GM21515 (cell line): ENCODE measurements around the gene SUPT6H.

Experiments
- ATAC-seq: cut with Tn5 transposase; IDR thresholded peaks from one replicate; pipeline ENCODE4 v1.9.1; 2021; ENCODE audit not compliant: unreplicated experiment

Gene SUPT6H

DNA sequence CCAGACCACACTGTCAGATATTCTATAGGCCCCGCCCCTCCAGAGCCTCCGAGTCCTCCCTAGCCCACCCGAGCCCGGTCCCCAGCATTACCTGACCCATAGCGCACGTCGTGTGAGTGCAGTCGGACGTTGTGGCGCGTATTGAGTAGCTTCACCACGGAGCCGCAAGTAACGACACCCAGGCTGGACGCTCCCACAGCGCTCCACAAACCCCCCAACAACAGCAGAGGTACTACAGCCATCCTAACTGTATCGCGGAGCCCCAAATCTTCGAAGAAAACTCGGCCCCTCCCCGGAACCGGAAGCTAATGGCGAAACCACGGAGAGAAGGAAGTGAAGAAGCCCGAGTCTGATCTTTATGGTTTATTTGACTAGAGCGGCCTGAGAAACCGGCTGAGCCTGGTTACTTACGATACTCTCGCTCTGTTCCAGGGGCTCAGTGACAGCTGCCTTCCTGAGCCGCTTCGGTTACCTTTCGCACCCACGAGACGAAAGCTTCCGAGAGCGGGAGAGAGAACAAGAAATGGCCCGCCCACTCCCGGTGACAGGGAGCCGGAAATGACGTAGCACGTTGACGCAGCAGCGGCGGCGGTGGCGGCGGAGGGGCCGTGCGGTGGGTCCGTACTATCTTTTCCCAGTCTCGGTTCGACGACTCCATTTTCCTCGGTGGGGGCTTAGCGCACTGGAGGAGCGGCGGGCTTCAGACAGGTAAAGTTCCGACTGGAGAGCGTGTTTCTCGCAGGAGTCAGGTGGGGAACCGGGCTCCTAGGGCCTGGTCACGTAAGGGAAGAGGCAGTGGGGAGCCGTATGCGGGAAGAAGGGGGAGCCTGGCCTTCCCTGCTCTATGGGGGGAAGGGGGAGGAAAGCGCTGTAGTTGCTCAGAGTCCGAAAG, at the start of gene SUPT6H, which contains the start of gene SDF2:
Gene SUPT6H, plus strand, starts transcription at position 571 of the 892 bp plus-strand sequence. CDS start 11,197 bp downstream, outside the sequence.
Gene SDF2, minus strand, starts transcription at position 272 of the 892 bp plus-strand sequence. Its CDS starts 30 bp downstream, at position 242.
- ATAC-seq = peak; percentile 75

DNA sequence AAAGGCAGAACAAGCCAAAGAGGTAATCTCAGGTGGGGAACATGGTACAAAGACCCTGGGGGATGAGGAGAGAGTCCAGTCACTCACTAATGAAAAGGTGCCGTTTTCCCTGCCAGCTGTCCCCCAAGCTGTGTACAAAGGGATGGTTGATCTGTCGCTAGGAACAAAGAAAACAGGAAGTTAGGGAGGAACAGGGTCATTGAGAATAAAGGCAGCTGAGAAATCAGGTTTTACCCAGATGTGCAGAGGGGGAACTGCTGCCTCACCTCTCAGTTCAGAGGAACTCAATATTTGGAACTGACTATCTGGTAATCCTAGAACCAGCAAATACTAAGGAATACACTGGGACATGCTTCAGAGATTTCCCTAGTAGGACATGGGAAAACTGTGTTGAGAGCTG, 49.5 kb upstream of the SUPT6H start:
- ATAC-seq = no peak

DNA sequence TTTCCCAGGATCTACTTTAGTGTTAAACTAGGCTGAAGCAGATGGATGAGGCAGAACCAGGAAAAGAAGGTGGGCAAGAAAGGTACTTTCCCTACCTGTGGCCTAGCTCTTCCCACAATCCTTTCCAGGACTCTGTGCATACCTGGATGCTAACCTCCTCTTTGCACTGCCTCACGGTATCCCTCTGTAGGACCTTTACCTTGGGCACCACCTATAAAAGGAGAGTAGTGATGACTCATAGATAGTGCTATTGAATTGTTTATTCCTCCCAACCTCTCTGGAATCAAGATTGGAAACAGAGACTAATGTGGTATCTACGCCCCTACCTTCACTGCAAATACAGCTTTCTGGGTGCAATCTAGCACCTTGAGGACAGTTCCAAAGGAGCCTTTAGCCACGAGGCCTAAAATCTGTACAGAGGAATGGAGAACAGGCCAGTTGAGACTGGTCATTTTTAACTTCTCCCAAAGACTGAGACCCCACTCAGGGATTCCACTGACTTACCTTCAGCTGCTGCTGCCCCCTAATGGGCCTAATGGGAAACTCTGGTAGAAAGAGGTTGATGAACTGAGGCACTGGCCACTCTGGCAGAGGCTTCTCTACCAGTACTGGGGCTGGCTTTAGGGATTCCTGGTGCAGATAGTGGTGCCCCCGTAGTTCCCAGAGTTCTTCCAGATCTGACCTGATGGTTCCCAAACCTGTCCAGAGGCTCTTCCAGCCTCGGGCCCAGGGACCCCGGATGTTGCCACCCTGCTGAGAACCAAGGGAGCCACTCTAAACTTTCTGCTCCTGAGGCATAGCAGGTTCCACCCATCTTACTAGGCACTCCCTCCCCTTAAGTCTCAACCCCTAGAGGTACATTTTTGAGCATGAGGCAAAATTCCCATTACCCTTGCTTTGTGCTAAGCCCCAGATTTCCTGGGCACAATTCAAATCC, 48.8 kb upstream of the SUPT6H start:
- ATAC-seq = no peak

DNA sequence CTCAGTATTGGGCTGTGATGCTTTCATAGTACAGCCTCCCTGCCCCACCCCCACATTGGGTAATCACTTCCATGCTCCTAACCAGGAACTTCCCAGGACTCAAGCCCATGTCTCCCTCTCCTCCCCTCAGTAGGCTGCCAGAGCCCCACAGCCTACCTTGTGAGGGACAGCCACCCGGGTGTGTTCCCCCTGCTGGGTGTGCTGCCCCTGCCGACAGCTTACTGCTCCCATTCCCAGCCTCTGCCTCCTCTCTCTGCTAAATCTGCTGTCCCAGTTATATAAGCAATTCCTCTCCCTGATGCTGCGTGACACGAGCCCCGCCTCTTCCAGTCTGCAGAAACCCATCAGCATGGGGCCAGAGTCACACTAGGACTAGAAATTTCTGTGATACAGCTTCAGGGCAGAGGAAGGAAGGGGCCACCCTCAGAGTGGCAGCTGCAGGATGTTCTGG, 48.0 kb upstream of the SUPT6H start, which contains the start of gene RSKR:
Gene RSKR, minus strand, starts transcription at position 255 of the 451 bp plus-strand sequence. Its CDS starts 24 bp downstream, at position 231.
- no peak for ATAC-seq

DNA sequence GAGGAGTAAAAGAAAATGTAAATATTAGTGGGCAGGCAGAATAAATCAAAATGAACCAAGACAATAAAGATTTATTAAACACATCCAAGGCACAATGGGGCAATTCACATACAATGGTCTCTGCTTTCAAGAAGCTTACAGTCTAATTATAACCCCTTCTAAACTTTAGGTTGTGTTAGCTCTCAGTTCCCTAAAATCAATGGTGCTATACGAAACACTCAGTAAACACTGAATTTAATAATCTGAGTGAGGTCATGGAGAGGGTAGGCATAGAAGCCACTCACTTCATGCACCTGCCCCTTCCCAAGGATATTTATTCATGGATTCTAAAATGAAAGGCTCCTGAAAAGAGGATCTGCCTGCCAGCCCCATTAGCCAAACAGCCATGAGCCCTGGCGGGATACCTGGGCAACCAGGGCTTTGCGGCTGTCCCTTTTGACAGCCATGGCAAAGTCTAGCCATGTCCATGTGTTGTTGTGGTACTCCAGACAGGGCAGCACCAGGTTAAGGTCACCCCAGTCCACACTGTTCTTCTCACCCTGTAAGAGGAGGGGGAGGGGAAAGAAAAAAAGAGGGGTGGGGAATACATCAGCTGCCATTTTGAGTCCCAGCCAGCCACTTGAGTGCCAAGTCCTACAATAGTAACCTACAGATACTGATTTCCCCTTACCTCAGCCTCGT, 46.6 kb upstream of the SUPT6H start:
- ATAC-seq = no peak

DNA sequence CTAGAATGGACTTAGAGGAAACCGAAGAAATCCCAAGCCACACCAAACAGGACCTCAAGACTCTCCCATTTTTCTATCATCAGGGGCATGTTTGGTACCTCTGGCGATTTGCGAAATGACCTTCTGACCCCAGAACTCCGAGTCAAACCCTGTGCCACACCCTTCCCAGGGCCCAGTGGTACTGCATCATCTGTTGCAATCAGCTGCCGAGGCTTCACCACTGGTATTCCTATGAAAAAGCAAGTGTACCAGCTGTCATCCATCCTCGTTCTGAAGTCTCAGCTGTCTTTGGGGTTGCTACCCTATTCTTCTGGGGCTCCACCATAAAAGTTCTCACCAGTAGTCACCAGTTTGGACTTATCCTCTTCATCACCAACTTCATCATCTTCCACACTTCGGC, 45.7 kb upstream of the SUPT6H start:
- no peak for ATAC-seq

DNA sequence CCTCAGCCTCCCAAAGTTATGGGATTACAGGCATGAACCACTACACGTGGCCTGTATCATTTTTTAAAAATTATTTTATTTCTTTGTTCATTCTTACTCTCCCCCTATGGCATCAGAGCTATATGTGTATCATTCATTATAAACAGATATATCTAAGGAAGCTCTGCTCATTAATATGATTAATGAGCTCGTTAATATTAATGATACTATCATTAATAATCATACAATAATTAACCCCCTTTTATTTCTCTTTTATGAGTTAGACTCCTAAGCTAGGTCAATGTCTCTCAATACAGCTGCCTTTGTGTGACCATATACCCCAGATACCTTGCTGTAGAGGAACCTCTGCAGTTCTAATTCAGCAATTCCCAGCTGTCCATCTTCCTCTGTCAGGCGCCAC, 43.5 kb upstream of the SUPT6H start:
- ATAC-seq = no peak

DNA sequence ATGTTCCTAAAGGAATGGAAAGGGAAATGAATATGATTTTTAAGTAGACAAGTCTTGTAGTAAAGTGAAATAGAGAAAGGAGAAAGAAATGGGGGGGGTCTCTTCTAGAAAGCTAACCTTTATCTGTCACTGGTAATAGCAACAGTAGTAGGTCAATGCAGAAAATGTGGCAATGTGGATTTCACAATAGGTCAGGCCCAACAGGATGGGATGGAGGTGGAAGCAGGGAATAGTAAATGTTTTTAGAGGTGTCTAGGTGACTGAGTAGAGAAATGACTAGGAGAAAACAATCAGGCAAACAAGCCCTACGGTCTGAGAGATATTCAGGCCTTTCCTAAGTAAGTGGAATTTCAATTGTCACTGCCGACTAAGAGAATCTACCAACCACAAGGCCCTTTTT, 42.0 kb upstream of the SUPT6H start:
- ATAC-seq = no peak

DNA sequence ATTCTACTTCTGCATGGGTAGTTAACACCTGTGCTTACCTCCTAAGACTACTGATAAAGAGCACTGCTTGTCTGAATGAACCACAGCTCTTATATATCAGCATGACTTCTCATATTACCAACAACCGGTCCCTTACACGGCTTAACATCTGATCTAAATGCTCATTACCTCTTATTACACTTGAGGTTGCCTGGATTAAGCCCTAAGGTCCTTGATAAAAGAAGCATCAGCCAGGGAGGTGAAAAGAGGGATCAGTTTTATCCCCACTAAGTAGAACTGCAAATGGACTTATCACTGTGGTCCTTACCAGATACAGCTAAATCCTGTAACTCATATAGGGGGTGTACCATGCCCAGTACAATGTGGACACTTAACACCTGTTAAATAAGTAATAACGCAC, 39.8 kb upstream of the SUPT6H start:
- no peak for ATAC-seq

DNA sequence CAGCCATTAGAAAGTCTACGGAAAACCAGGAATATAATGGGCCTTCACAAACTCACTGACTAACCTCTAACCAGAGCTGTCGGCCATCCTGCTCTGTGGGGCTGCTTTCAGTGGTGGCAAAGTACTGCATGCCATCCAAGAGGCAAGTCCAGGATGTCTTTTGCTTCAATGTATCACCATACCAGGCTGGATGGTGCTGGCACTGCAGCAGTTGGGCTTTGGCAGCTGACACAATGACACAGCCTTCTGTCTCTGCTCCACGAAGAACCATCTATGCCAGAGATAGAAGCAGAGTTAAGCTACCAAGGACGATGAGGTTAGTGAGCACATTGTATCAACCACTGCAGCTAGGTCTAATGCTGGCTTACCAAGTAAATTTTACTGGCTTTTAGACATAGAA, 38.3 kb upstream of the SUPT6H start:
- ATAC-seq = no peak

- ATAC-seq = no peak
Measured at GRCh38 chr17:28624148-28624547, 37.9 kb upstream of the SUPT6H start.

DNA sequence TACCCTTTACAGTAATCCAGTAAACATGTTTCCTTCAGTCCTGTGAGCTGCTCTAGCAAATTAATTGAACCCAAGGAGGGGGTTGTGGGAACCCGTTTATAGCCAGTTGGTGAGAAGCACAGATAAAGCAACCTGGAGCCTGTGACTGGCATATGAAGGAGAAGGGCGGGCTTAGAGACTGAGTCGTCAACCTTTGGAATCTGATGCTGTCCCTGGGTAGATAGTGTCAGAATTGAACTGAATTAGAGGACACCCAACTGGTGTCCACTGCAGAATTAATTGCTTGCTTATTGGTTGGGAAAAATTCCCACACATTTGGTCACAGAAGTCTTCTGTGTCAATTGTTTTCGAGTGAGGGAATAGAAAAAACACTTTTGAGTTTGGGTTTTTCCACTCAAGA, 35.2 kb upstream of the SUPT6H start:
- ATAC-seq = no peak

DNA sequence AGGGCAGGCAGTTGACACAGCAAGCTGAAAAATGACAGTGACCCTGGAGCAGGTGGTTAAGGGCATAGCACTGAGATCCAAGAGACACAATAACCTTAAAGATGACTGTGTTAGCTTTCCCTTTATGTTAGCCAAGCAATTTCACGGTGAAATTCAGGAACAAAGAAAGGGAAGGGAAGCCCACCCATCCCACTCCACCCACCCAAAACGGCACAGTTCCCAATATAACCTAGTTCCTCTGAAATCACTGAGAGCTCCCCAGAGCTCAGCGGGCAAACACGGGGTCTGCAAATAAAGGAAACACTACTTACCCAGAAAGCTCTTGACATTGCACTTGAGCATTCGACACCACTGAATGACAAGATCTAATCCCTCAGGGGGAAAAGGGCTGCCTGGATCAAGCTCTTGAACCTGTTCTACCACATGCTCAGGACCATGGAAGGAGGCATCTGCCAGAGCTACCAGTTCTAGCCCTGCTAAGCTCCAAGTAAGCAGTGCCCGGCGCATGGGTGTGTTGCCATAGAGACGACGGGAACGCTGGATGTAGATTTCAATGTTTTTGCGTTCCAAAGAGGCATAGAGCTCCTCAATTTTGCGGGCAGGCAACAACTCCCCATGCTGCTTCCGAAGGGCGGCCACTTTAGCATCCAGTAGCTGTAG, 27.7 kb upstream of the SUPT6H start:
- no peak for ATAC-seq

- ATAC-seq = no peak
Measured at GRCh38 chr17:28635506-28635905, 26.5 kb upstream of the SUPT6H start.

DNA sequence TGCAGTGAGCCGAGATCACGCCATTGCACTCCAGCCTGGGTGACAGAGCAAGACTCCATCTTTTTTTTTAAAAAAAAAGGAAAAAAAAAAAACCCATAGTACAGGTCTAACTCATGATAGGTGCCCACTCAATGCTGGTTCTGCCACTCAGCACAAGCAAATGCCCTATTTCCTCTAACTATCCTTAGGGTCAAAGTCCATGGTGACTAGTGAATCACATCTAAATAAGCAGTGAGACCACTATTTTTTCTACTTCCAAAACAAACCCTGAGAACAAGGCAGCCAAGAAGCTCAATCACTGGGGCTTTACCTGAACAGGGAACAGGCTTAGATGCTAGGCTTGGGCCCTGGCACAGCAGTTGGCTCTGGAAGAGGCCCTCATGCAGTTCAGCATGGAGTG, 20.4 kb upstream of the SUPT6H start:
- no peak for ATAC-seq

- peak; percentile 2 for ATAC-seq
Measured at GRCh38 chr17:28643983-28644786, 17.8 kb upstream of the SUPT6H start.

- ATAC-seq = peak; percentile 90
Measured at GRCh38 chr17:28644787-28645575, 17.0 kb upstream of the SUPT6H start, which contains the start of gene BLTP2. BLTP2 (minus strand) TSS chr17:28645158; CDS start chr17:28645056, 102 bp downstream.

DNA sequence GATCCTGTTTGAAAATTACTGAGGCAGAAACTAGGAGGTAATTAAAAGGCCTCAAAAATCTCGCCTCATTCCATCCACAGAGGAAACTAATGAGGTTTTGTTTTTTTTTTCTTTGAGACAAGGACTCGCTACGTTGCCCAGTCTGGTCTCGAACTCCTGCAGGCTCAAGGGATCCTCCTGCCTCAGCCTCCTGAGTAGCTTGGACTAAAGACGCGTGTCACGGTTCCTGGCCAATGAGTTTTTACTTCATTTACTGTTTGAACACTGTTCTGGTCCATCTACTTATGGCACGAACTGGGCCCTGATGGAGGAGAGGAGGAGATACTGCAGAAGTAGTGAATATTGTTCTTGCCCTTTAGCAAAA, 16.4 kb upstream of the SUPT6H start:
- no peak for ATAC-seq
